Stimulated activated CD4-positive, alpha-beta T cell treated with anti-CD3 and anti-CD28 coated beads, Interleukin-12 subunit alpha, Interleukin-12 subunit beta, amount 100 ng/mL, for 48 hours (primary cell): ENCODE measurements around the gene PIGO.
A peak's percentile ranks its signal among the peaks of the same experiment; 100 is the strongest.

ENCODE experiments used
- DNase-seq, 3 donors: peaks; one replicate each; pipeline ENCODE4 v3.0.0-alpha.2; 2020; ENCODE audit warnings: low read depth in 2 of 3, low spot score in 1 of 3

The PIGO gene

GRCh38 chr9:35107297-35108290 is 11.2 kb upstream of the PIGO start:
- DNase-seq = no peak

GRCh38 chr9:35106343-35106730 is 9.9 kb upstream of the PIGO start:
- no peak for DNase-seq

DNA sequence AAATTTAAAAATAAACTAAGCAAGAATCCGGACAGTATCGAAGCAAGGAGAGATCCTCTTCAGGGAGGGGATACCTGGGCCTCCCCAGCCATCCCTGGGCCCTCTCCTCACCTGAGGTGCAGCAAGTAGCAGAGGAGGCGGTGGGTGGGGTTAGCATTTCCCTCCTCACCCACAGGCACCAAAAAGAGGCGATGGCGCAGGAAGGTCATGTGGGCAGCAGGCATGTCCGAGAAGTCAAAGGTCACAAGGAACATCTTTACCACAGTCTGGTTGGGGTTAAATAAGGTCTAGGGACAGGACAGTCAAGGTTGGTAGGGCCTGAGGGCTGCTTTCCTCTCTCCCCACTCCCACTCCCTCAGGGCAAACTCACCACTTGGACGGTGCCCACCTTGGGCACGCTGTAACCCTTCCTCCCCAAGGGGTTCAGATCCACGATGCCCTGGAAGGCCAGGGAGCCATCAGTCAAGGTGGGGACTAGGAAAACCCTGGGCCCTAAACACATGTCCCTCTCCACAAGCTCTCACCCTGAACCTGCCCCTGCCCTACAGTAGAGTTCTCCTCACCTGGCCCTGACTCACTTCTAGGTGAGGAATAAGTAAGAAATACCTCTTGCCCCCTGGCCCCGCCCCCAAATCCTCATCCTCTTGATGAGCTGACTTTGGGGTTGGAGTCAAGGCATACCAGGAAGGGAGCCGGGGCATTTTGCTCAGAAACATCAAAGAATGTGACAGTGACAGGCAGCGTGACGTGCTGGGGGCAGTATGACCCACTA is 9.4 kb upstream of the PIGO start:
- no peak for DNase-seq

DNA sequence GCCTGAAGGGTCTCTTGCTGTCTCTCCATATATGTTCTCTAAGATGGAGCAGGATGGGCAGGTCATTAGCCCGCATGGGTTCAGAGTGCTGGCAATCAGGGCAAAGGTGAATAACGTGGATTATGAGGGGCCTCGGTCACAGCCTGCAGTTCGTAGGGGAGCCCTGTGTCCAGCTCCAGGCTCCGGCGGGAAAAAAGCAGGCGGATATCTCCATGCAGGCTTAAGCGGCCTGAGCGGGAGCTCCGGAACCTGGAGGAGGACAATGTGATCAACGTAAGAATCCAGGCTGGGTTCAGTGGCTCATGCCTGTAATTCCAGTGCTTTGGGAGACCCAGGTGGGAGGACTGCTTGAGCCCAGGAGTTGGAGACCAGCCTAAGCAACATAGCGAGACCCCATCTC is 8.7 kb upstream of the PIGO start:
- no peak for DNase-seq

- no peak for DNase-seq
These were observed 8.2 kb upstream of the PIGO start for GRCh38 chr9:35104586-35104985.

DNA sequence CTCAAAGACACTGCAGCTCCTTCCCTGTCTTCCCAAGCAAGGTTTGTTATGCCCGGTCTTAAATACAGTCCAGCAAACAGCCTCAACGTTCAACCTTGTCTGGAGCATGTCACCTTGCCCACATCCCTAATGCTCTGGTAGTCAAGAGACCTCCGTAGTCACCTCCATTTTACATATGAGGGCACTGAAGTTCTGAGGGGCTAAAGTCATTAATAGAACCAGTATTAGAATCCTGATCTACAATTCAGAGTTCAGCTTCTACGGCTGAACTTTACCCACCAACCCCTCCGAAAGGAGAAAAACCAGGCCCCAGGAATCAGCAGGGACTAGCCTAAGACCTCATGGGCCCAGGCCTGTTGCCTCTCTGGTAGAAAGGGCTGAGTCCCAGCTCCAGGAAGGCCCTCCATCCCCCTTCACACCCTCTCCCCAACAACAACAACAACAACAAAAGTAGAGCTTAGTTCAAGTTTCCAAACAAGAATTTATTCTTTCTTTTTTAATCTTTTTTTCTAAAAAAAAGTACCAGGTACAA is 7.3 kb upstream of the PIGO start:
- no peak for DNase-seq

- peak; percentile 88 to 89 (median 89) for DNase-seq
These were observed 6.6 kb upstream of the PIGO start, which contains the start of gene STOML2 for GRCh38 chr9:35102769-35103659. TSS of gene STOML2 (minus strand) at chr9:35103131. CDS start at chr9:35103094, 37 bp downstream.

DNA sequence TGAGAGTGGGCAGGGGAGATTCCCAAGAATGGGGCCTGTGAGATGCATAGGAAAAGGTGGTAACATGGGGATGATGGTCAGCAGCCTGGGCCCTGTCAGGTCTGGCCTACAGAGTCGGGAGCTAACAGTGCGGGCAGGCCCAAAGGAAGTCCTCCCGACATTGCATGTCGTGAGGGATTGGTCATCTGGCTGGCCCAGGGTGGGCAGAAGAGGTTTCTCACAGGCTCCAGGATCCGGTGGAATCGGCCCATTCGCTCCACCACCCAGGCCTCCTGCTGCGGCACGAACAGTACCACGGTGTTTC is 6.0 kb upstream of the PIGO start:
- no peak for DNase-seq

DNA sequence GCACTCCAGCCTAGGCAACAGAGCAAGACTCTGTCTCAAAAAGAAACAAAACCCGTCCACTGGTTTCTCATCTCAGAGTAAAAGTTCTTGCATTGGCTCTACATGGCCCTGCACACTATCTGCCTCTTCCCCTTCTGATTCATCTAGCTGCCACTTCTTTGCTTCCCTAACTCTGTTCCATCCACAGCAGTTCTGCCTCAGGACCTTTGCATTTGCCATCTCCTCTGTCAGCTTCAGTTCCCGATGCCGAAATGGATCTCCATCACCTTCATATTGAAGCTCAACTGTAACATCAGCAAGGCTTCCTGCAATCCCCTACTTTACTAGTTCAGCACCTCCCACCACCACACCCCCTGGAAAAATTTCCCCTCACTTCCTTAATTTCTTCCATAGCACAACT is 1.2 kb upstream of the PIGO start:
- no peak for DNase-seq

DNA sequence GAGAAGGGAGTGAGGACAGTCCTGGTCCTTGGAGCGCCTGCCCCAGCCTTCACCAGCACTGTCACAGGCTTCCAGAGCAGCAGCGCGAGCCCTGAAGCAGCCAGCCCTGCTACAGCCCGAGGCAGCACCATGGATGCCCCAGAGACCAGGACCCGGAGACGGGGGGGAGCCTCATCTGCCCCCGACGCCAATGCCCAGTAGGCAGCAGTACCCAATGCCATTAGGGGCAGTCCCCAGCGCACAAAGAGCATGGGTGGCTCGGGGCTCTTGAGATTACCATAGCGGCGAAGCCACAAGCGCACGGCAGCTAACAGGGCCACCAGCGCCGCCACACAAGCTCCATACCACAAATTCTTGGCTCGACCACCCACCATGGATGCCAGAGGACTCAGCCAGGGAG is 4.9 kb downstream of the PIGO start:
- no peak for DNase-seq

DNA sequence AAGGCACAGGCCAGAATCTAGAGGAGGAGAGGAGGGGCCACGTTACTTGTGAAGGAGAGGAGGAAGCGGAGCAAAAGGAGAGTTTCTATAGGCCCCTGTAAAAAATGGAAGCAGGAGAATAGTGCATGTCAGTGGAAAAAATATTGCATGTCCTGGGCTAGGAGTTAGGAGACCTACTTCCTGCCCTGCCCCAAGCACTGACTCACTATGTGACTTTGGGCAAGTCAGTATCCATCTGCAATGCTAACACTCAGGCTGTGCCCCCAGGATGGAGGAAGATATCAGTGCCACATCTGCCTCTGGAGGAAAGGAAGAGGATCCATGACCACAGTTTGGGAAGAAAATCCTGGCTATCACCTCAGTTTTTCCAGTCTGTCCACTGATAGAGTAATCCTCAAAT is 7.0 kb downstream of the PIGO start:
- DNase-seq = no peak

DNA sequence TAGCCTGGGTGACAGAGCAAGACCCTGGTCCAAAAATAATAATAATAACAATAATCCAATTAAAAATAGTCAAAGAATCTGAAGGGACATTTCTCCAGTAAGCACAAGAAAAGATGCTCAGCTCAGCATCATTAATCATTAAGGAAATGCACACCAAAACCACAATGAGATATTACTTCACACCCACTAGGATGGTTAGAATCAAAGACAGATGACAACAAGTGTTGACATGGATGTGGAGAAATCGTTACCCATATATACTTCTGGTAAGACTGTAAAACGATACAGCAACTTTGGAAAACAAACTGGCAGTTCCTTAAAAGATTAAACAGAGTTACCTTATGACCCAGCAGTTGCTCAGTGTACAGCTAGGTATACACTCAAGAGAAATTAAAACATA is 11.3 kb downstream of the PIGO start:
- DNase-seq = no peak

GRCh38 chr9:35079426-35080341 is 16.7 kb downstream of the PIGO start, which contains the start of gene FANCG:
TSS of gene FANCG (minus strand) at chr9:35079942. CDS start at chr9:35079524, 418 bp downstream.
- peak; percentile 77 to 80 (median 78) for DNase-seq

DNA sequence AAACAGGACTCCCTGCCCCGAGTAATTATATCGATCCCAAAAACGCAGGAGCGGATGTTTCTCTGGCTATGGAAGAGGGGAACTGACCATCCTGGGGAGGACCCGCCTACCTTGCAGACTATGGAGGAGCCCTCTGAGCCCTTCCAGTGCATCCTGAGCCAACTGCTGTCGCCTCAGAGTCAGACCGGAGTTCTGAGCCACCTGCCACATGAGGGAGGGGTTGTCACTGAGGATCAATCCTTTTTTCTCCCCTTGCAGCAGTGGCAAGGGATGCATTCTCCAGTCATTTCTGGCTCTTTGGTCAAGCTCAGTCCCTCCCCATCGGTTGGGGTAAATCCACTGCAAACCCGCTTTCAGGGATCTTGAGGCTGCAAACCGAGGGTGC is 17.4 kb downstream of the PIGO start:
- DNase-seq = no peak

GRCh38 chr9:35078066-35078465 is 18.3 kb downstream of the PIGO start:
- no peak for DNase-seq

DNA sequence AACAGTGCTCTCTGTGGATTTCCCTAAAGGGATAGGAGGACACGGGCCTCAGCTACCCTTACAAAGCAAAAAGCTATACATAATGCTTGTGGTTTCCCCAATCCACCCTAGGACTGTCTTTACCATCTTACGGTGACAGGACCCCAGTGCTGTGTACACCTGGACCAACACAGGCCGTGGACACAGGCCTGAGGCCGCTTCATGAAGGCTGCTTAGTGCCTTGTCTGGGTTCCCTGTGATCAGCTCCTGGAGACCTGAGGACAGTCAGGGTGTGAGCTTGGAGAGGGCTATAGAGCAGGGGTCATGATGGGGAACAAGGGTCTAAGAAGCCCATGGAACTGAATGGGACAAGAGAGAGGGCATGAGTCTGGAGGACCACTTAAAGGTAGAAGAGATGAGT is 19.5 kb downstream of the PIGO start:
- no peak for DNase-seq

DNA sequence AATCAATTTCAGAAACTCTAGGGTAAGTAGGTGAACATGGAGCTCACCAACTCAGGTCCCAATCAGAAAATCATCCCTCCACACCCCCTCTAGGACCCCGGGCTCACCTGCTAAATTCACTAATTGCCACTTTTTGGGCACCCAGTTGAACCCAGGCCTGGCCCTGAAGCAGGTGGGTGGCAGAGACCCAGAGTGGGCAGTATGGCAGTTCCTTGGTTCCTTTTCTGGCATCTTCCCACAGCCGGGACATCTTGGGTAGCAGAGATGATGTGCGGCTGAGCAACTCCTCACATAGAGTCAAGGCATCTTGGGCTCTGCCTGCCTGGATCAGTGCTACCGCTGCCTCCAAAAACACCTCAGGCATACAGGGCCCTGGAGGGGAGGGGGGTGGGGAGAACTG is 21.0 kb downstream of the PIGO start:
- DNase-seq = no peak

GRCh38 chr9:35074791-35075190 is 21.6 kb downstream of the PIGO start:
- no peak for DNase-seq

DNA sequence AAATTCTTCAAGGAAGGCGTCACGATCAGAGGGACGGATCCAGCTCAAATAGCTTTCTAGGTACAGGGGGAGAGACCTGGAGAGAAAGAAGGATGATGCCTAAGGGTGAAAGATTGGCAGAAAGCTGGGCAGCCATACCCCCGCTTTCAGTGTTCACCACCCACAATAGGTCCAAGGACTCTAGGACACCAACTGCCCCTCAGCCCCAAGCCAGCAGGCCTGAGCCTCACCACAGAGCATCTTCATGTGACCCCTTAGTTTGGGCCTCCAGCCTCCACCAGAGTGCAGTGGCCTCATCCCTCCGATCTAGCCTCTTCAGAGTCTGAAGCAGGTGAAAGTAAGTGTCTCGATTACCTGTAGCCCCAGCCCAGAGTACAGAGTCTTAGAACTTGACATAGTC is 22.2 kb downstream of the PIGO start:
- DNase-seq = no peak

- DNase-seq = no peak
These were observed 23.1 kb downstream of the PIGO start for GRCh38 chr9:35073279-35073612.
